BLaER1 (cell line): ENCODE measurements around the gene ZCCHC17.
A peak's percentile ranks its signal among the peaks of the same experiment; 100 is the strongest.
"Not testable (repeated sequence)": the region's sequence is repeated elsewhere in the genome, so short reads cannot be mapped to it uniquely, and the experiment has no call there.

Source experiments
- H3K27ac ChIP-seq: shearing (Covaris generic); formaldehyde crosslinking; 2 replicates; pipeline ENCODE4 v1.8.1; 2022
- H3K27me3 ChIP-seq: shearing (Covaris generic); formaldehyde crosslinking; 2 replicates; pipeline ENCODE4 v1.8.1; 2022
- H3K36me3 ChIP-seq: shearing (Covaris generic); formaldehyde crosslinking; 2 replicates; pipeline ENCODE4 v1.8.1; 2022
- H3K4me1 ChIP-seq: shearing (Covaris generic); formaldehyde crosslinking; 2 replicates; pipeline ENCODE4 v1.8.1; 2022
- H3K4me2 ChIP-seq: shearing (Covaris generic); formaldehyde crosslinking; 2 replicates; pipeline ENCODE4 v1.8.1; 2022
- H3K4me3 ChIP-seq: shearing (Covaris generic); formaldehyde crosslinking; 2 replicates; pipeline ENCODE4 v1.8.1; 2022
- H3K9ac ChIP-seq: shearing (Covaris generic); formaldehyde crosslinking; 2 replicates; pipeline ENCODE4 v1.8.1; 2022
- H3K9me3 ChIP-seq: shearing (Covaris generic); formaldehyde crosslinking; 2 replicates; pipeline ENCODE4 v1.8.1; 2022
- H4K20me1 ChIP-seq: shearing (Covaris generic); formaldehyde crosslinking; 2 replicates; pipeline ENCODE4 v1.8.1; 2022
- Cebpa-rat ChIP-seq: shearing (Covaris generic); IDR thresholded peaks from 2 replicates; pipeline ENCODE4 v1.8.1; 2022

ZCCHC17 gene

GRCh38 chr1:31266547-31266946 is 30.3 kb upstream of the ZCCHC17 start:
- no peaks in the 10 kb centered on the region for H3K27me3 ChIP-seq
- no peaks in the 10 kb centered on the region for H3K9me3 ChIP-seq
- no peak overlapping the region for H3K27ac ChIP-seq
- TF ChIP-seq Cebpa-rat: no peak
- peaks cover 97% of the 10 kb centered on the region for H3K36me3 ChIP-seq
- no peak overlapping the region for H3K9ac ChIP-seq
- no peak overlapping the region for H3K4me2 ChIP-seq
- H3K4me3 ChIP-seq: no peak overlapping the region
- no peaks in the 10 kb centered on the region for H3K4me1 ChIP-seq
- peaks cover 18% of the 10 kb centered on the region; the same call in 1 of the 2 replicates for H4K20me1 ChIP-seq

- Histone ChIP-seq H3K9me3 (no peaks in the 10 kb centered on the region), H3K4me2 (no peak overlapping the region), H3K9ac (no peak overlapping the region), H3K4me3 (no peak overlapping the region), H3K4me1 (no peaks in the 10 kb centered on the region), H3K27ac (no peak overlapping the region), H4K20me1 (peaks cover 50% of the 10 kb centered on the region), H3K36me3 (peaks cover 95% of the 10 kb centered on the region), H3K27me3 (no peaks in the 10 kb centered on the region)
- TF ChIP-seq Cebpa-rat: no peak
These were observed 24.5 kb upstream of the ZCCHC17 start for GRCh38 chr1:31272369-31272768.

- H3K36me3 ChIP-seq: peaks cover 95% of the 10 kb centered on the region
- no peak for TF ChIP-seq Cebpa-rat
- H3K9me3 ChIP-seq: no peaks in the 10 kb centered on the region
- no peaks in the 10 kb centered on the region for H3K4me1 ChIP-seq
- H3K27me3 ChIP-seq: no peaks in the 10 kb centered on the region
- H4K20me1 ChIP-seq: peaks cover 62% of the 10 kb centered on the region
- H3K4me3 ChIP-seq: no peak overlapping the region
- H3K9ac ChIP-seq: no peak overlapping the region
- no peak overlapping the region for H3K4me2 ChIP-seq
- no peak overlapping the region for H3K27ac ChIP-seq
These were observed 23.2 kb upstream of the ZCCHC17 start for GRCh38 chr1:31273619-31274018.

GRCh38 chr1:31282426-31282825 is 14.4 kb upstream of the ZCCHC17 start:
- H3K9ac ChIP-seq, H3K4me1 ChIP-seq, H3K4me2 ChIP-seq, H3K4me3 ChIP-seq, H3K27me3 ChIP-seq, H3K9me3 ChIP-seq, H3K27ac ChIP-seq: not testable (repeated sequence)
- H3K36me3 ChIP-seq: peaks cover 98% of the 10 kb centered on the region
- H4K20me1 ChIP-seq: peaks cover 19% of the 10 kb centered on the region; the same call in 1 of the 2 replicates

GRCh38 chr1:31287791-31288190 is 9.0 kb upstream of the ZCCHC17 start:
- H3K9me3 ChIP-seq, H3K4me2 ChIP-seq, H3K27ac ChIP-seq, H3K27me3 ChIP-seq, H3K4me3 ChIP-seq, H3K9ac ChIP-seq, H3K4me1 ChIP-seq: not testable (repeated sequence)
- Histone ChIP-seq H3K36me3 (peaks cover 97% of the 10 kb centered on the region), H4K20me1 (peaks cover 12% of the 10 kb centered on the region; the same call in 1 of the 2 replicates)

- H3K27ac ChIP-seq: no peak overlapping the region
These were observed 7.8 kb upstream of the ZCCHC17 start for GRCh38 chr1:31289021-31289420.

GRCh38 chr1:31295874-31296485 is 852 bp upstream of the ZCCHC17 start:
- Histone ChIP-seq H3K36me3 (peaks cover 50% of the 10 kb centered on the region), H3K9ac (peak overlapping the region; percentile 94), H3K4me3 (peak overlapping the region; percentile 81), H3K9me3 (no peaks in the 10 kb centered on the region), H3K4me1 (peaks cover 29% of the 10 kb centered on the region), H4K20me1 (peaks cover 25% of the 10 kb centered on the region), H3K4me2 (peak overlapping the region; percentile 83), H3K27me3 (no peaks in the 10 kb centered on the region), H3K27ac (peak overlapping the region; percentile 91)
- no peak for TF ChIP-seq Cebpa-rat

More at GRCh38 chr1:31289021-31289420, 7.8 kb upstream of the ZCCHC17 start:
- Histone ChIP-seq H3K4me1 (no peaks in the 10 kb centered on the region), H3K4me3 (no peak overlapping the region), H3K27me3 (no peaks in the 10 kb centered on the region), H3K36me3 (peaks cover 97% of the 10 kb centered on the region), H4K20me1 (peaks cover 12% of the 10 kb centered on the region; the same call in 1 of the 2 replicates), H3K9me3 (no peaks in the 10 kb centered on the region), H3K4me2 (no peak overlapping the region), H3K9ac (no peak overlapping the region)
- no peak for TF ChIP-seq Cebpa-rat

GRCh38 chr1:31297277-31298247 is 730 bp downstream of the ZCCHC17 start:
- Histone ChIP-seq H3K4me2 (peak overlapping the region; percentile 97), H3K9ac (peak overlapping the region; percentile 87), H3K4me1 (peaks cover 29% of the 10 kb centered on the region), H3K36me3 (peaks cover 46% of the 10 kb centered on the region), H4K20me1 (peaks cover 27% of the 10 kb centered on the region), H3K27me3 (no peaks in the 10 kb centered on the region), H3K4me3 (peak overlapping the region; percentile 81), H3K9me3 (no peaks in the 10 kb centered on the region), H3K27ac (peak overlapping the region; percentile 79)
- TF ChIP-seq Cebpa-rat: no peak

- Histone ChIP-seq H3K9me3 (no peaks in the 10 kb centered on the region), H3K27me3 (no peaks in the 10 kb centered on the region), H3K9ac (no peak overlapping the region), H3K36me3 (peaks cover 34% of the 10 kb centered on the region), H4K20me1 (peaks cover 42% of the 10 kb centered on the region), H3K4me3 (no peak overlapping the region), H3K4me1 (peaks cover 29% of the 10 kb centered on the region), H3K4me2 (no peak overlapping the region), H3K27ac (no peak overlapping the region)
- no peak for TF ChIP-seq Cebpa-rat
These were observed 2.5 kb downstream of the ZCCHC17 start for GRCh38 chr1:31299365-31299764.

- no peak overlapping the region for H3K4me3 ChIP-seq
- H3K4me2 ChIP-seq: no peak overlapping the region
- H3K9ac ChIP-seq: no peak overlapping the region
- peaks cover 26% of the 10 kb centered on the region for H3K4me1 ChIP-seq
- H3K36me3 ChIP-seq: peaks cover 36% of the 10 kb centered on the region
- H3K27ac ChIP-seq: no peak overlapping the region
- TF ChIP-seq Cebpa-rat: no peak
- H3K27me3 ChIP-seq: no peaks in the 10 kb centered on the region
- H4K20me1 ChIP-seq: peaks cover 49% of the 10 kb centered on the region
- no peaks in the 10 kb centered on the region for H3K9me3 ChIP-seq
These were observed 3.4 kb downstream of the ZCCHC17 start for GRCh38 chr1:31300193-31300592.
